Measurements from ENCODE around the gene CTDSPL2. TPM values are rescaled to one million over a fixed set of nuclear protein-coding genes. Genes with fewer than 3 reads are reported as not detected.
"Not testable (repeated sequence)": the region's sequence is repeated elsewhere in the genome, so short reads cannot be mapped to it uniquely, and the experiment has no call there.

The CTDSPL2 gene
- polyA plus RNA-seq, result 1 to 10 TPM; 3.8 to 9.3 (median 8.6) TPM

DNA sequence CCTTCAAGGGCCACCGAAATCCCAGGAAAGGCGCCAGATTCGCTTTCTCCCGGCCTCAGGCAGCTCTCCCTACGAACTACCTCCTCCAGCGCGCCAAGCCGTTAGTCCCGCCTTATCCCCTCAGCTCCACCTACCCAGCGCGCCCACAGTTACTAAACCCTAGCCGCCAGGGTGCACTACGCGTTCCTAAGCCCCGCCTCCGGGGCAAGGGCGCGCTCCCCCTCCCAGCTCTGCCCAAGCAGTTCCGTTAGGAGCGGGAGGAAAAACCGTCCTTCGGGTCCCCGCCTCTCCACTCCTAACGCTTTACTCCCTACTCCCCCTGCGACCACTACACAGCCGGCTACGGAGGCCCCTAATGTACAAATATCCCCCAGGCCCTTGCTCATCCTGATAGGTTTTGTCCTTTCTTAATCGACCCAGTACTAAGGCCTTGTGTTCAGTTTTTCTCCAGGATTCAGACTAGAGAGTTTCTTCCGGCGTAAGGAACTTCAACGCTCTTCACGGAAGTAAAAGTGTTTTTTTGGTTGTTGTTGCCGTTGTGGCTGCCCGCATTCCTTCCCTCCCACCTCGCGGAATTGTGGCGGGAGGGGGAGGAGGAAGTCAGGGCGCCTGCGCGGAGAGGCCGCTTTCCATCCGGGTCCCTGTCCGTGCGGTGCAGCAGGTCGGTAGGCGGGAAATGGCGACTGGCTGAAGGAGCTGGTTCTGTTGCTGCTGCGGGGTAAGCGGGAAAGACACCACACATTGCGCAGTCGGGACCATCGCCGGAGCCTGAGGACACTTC lies at the start of gene CTDSPL2:
Gene CTDSPL2, plus strand, starts transcription at position 655 of the 781 bp plus-strand sequence. CDS start 31,386 bp downstream, outside the sequence.
- WGBS, 3 donors, result 0% methylated on average over 51 to 53 of the region's 53 CpGs
- H3K27ac ChIP-seq (ENCODE audit: low read depth, low read length), result peak within 1 kb of the TSS; percentile 21

DNA sequence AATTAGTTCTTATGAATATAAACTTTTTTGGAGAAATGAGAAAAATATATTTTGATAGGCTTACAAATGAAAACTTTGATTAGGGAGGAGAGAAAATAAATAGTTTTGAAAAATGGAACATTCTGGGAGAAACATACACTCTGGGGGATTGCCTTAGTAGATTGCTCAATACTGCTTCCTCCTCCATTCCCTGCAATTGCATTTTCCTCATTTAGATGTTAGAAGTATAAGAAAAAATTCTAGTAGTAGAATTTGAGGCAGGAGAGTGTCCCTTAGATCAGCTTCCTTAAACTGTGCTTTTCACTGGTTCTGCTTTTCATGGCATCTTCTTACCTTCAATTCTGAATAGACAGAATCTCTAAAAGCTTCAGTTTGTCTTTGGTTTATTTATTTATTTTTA lies 46.2 kb upstream of the CTDSPL2 start:
- H3K27ac ChIP-seq (ENCODE audit: low read depth, low read length), result no peak overlapping the region

DNA sequence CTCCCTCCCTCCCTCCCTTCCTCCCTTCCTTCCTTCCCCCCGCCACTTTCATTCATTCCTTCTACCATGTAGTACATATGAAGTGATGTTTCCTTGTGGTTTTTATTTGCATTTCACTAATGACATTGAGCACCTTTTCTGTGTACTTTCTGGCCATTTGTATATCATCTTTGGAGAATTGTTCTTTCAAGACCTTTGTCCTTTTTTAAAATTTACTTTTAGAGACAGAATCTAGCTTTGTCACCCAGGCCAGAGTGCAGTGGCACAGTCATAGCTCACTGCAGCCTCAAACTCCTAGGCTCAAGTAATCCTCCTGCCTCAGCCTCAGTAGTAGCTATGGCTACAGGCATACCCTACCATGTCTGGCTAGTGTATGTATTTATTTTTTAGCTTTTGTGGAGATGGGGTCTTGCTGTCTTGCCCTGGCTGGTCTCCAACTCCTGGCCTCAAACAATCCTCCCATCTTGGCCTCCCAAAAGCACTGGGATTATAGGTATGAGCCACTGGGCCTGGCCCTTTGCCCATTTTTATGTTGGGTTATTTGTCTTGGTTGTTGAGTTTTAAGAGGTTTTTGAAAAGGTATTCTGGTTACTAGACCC lies 42.0 kb upstream of the CTDSPL2 start:
- no peak overlapping the region for H3K27ac ChIP-seq (ENCODE audit: low read depth, low read length)
- WGBS, 3 donors, result 17 to 83% (median 28%) methylated on average over 1 of the region's 1 CpG

DNA sequence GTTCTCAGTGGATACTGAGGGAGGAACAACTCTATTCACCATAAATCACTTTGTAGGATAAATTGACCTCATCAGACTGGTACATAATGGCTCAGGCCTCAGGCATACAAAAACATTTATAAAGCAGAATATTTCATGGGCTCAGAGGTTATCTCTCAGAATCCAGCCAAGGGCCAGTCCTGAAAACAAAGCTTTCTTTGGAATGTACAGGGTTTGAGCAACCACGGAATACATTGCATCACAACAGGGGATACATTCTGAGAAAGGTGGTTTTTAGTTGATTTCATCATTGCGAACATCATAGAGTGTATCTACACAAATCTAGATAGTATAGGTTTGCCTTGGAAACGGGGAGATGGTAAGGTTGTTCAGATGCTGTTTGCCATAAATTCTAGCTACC lies 33.4 kb upstream of the CTDSPL2 start:
- no peak overlapping the region for H3K27ac ChIP-seq (ENCODE audit: low read depth, low read length)
- WGBS, 3 donors, result 81 to 95% (median 87%) methylated on average over 3 of the region's 3 CpGs

DNA sequence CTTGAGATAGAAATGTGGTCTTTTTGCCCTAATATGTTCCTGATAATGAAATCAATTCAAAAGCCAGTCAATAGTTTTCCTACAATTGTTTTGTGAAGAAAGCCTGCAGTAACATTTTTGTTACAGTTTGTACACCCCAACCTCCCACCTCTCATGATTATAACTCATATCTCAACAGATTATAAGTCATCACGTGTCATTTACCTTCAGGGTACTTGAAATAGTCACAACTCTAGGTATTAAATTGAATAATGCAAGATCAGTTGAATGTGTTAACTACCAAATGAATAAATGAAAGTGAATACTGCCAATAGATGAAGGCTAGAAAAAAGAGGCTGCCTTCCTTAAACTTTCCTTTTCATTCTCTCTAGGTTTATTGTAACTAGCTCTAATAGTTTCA lies 32.9 kb upstream of the CTDSPL2 start:
- no peak overlapping the region for H3K27ac ChIP-seq (ENCODE audit: low read depth, low read length)
- 84 to 95% (median 93%) methylated on average over 1 of the region's 1 CpG for WGBS, 3 donors

DNA sequence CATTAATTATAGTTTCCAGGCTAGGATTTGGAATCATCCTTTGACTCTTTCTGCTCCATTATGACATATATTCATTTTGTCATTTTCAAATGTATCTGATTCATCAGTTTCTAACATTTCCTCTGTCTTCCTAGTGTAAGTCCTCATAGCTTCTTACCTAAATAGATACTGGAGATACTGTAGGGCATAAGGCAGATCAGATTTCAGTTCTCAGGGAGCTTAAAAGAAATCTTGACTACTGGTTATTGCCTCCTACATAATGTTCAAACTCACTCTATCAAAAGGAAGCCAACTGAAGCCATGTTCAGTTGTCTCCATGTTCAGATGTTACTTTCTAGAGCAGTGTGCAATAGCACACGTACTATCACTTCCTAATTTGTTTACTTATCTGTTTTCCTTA lies 29.6 kb upstream of the CTDSPL2 start:
- WGBS, 3 donors, result 82 to 85% (median 82%) methylated on average over 1 of the region's 1 CpG
- H3K27ac ChIP-seq (ENCODE audit: low read depth, low read length), result no peak overlapping the region

DNA sequence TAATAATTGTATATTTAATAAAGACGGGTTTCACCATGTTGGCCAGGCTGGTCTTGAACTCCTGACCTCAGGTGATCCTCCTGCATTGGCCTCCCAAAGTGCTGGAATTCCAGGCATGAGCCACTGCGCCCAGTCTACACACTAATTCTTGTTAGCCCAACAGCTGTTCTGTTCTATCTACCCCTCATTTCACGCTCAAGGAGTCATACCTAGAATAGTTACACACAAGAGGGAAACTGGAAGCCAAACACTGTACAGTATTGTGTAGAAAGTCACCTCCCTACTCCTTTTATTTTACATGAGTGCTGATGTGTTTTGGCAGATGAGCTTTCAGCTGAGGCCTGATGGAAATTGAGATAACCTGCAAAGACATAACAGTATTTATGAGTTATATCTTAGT lies 13.4 kb upstream of the CTDSPL2 start:
- WGBS, 3 donors, result 96 to 98% (median 97%) methylated on average over 3 of the region's 3 CpGs
- H3K27ac ChIP-seq (ENCODE audit: low read depth, low read length), result no peak overlapping the region

DNA sequence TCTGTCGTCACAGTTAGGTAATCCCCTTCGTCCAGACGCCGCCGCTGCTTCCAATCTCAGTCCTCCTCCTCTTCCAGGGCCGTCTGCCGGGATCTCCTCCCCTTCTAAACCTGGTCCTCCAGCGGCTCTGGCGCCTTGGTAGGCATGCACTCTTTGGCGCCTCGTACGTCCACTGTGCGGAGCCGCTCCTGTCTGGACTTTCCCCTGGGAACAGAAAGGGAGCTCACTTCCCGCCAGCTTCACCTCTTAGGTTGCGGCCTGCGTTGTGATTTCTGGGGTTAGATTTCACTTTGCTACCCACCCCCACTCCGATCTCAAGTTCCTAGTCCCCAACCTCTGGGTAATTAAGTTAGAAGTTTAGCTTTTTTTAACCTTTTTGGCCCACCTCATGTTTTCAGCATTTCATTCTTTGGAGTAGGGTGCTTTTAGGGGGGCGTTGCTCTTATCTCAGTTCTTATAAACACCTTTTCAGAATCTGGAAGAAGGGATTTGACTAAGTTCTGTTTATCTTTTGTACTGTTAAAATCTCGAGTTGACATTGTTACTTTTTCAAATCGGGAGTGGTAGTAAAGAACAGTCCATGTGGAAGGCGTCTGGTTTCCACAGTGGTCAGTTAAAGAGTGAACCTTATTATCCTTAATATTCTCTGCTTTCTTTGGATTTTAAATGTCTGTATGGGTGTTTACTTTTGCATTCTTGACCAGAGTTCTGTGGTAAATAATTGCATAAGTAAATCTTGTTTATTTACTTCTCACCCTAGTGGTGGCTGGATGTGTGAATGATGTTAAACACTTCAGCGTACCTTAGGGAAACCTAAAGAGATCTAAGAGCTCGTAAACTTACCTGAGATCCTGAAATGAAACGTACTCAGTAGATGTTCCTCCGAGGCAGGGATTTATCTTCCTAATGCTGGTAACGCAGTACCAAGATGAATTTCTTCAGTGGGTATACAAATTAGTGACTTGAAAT lies 611 bp downstream of the CTDSPL2 start:
- peak overlapping the region; percentile 21 for H3K27ac ChIP-seq (ENCODE audit: low read depth, low read length)
- WGBS, 3 donors, result 1% methylated on average over 27 of the region's 27 CpGs

DNA sequence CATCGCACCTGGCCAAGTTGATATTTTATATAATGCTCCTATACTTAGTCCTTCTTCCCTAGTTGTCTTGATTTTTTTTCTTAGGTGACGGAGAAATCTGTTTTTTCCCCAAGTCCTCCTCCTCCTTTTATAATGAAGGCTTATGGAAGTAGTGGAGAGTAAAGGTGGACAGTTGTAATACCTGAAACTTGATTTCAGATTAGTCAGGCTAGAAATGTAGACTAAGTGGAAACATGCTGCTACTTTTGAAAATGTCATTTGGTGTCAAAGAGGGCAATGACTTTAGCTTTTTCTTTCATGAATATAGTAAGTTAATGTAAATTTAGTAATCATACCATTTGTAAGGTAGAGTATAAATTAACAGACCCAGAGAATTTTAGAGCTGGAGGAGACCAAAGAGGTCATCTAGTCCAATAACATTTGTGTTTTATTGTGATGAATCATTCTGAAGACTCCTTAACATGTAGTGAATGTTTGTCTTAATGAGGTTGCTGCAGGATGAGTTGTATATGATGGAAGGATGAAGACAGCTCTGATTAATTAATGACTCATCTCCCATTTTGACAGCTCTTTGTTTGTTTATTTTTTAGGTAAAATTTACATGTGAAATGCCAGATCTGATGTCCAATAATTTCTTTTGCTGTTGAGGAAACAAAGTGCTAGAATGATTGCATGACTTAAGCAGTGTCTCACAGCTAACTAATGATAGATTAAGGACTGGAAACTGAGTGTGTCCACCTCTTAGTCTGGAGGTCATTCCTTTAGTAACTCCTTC lies 8.7 kb downstream of the CTDSPL2 start:
- H3K27ac ChIP-seq (ENCODE audit: low read depth, low read length), result no peak overlapping the region
- WGBS, 3 donors, result 100% methylated on average over 2 of the region's 2 CpGs

DNA sequence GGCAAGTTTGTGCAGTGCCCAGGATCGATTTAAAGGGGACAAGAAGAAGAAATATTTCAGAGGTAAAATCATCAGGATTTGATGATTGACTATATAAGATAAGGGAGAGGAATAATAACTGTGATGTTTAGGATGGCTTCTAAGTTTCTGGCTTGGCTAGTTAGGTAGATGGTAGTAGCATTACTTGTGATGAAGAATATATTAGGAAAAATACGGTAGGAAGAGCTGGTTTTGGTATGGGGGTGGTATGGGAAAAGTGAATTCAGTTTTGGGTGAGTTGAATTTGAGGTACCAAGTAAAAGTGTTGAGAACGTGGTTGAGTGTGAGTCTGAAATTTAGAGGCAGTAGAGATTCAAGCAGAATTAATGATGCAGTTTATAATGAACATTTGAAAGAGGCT lies 11.0 kb downstream of the CTDSPL2 start:
- 87 to 91% (median 88%) methylated on average over 3 of the region's 3 CpGs for WGBS, 3 donors
- no peak overlapping the region for H3K27ac ChIP-seq (ENCODE audit: low read depth, low read length)

DNA sequence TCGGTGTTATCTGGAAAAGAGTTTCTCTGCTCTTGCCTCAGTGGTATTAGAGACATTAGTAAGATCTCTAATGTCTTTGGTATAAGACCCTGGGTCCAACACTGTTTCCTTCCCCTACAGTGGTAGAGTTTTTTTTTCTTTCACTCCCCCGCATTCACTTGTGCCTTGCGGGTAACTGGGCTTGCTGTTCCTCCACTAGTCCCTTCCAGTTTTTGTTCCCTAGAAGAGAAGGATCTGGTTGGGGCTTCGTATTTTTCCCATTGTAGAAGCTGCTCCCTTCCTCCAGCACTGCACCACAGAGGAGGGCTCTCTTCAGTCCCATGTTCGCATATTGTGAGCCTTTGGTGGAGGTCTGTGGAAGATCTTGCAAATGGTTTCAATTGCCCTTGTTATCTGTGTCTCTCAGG lies 13.7 kb downstream of the CTDSPL2 start:
- WGBS, 3 donors, result 83 to 87% (median 83%) methylated on average over 5 of the region's 5 CpGs
- no peak overlapping the region for H3K27ac ChIP-seq (ENCODE audit: low read depth, low read length)

DNA sequence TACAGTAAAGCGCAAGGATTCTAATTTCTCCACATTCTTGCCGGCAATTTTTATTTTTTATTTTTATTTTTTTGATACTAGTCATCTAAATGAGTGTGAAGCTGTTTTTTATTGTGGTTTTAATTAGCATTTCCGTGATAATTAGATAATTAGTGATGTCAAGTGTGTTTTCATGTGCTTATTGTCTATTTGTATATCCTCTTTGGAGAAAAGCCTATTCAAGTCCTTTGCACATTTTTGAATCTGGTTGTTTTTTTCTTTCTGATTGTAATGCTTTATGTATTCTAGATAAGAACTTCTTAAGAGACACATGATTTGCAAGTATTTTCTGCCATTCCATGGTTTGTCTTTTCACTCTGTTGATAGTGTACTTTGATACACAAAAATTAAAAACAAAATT lies 16.1 kb downstream of the CTDSPL2 start:
- WGBS, 3 donors, result 97 to 99% (median 98%) methylated on average over 3 of the region's 3 CpGs
- no peak overlapping the region for H3K27ac ChIP-seq (ENCODE audit: low read depth, low read length)

DNA sequence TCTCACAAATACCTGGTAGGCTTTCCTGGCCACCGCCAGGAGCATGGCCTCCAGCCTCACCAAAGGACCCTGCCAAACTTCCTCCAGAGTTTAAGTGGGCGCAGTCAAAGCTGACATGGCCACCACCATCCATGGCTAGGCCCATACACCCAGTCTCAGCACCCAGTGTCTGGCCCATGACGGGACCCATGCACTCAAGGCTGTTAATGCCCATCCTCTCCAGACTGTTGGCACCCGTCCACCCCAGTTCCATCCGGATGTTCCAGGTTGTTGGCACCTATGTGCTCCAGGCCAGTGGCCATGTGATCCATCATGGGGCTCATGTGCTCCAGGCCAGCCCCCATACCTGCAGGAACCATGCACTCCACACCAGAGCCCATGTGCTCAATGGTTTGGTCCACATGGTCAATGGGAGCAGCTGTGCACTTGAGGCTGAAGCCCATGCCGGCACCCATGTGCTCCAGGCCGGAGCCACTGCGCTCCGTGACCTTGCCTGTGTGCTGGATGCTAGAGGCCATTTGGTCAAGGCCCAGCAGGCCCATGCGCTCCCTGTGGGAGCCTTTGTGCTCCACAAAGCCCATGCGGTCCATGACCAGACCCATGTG lies 20.4 kb downstream of the CTDSPL2 start:
- no peak overlapping the region for H3K27ac ChIP-seq (ENCODE audit: low read depth, low read length)
- 96 to 98% (median 97%) methylated on average over 11 of the region's 11 CpGs for WGBS, 3 donors

DNA sequence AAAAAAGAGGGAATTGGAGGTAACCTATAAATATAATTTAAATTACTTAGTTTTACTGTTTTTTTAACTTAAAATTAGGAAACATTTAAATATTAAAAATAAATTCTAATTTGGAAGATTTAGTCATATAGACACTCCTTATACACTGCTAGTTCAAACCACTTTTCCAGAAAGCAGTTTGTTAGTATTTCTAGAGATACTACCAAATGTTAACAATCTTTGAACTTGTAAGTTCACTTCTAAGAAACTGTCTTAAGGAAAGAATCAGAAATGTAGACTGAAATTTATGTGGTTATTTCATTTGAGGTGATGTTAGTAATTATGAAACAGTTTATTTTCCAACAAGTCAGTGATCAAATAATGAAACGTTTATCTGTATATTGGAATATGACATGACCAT lies 22.7 kb downstream of the CTDSPL2 start:
- 65 to 74% (median 68%) methylated on average over 1 of the region's 1 CpG for WGBS, 3 donors
- no peak overlapping the region for H3K27ac ChIP-seq (ENCODE audit: low read depth, low read length)

DNA sequence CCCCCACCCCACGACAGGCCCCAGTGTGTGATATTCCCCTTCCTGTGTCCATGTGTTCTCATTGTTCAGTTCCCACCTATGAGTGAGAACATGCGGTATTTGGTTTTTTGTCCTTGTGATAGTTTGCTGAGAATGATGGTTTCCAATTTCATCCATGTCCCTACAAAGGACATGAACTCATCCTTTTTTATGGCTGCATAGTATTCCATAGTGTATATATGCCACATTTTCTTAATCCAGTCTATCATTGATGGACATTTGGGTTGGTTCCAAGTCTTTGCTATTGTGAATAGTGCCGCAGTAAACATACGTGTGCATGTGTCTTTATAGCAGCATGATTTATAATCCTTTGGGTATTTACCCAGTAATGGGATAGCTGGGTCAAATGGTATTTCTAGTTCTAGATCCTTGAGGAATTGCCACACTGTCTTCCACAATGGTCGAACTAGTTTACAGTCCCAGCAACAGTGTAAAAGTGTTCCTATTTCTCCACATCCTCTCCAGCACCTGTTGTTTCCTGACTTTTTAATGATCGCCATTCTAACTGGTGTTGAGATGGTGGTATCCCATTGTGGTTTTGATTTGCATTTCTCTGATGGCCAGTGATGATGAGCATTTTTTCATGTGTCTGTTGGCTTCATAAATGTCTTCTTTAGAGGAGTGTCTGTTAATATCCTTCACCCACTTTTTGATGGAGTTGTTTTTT lies 26.3 kb downstream of the CTDSPL2 start:
- WGBS, 3 donors, result 85 to 94% (median 92%) methylated on average over 5 to 6 of the region's 6 CpGs
- H3K27ac ChIP-seq (ENCODE audit: low read depth, low read length), result not testable (repeated sequence)

DNA sequence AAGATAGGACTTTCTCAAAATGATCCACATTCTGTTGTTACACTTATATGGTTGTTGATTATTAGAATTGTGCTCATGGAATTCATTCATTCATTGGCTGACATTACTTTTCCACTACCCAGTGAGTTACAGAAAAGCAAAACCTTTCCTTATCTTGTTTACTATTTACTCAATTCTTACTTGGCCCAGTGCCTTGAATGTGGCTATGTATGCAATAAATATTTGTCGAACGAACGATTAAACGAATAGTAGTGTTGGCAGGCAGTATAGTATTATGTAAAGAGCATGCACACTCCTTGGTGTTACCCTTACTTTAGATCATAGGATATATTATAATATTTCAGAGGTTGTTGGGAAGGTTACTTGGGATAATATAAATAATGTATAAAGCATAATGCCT lies 31.0 kb downstream of the CTDSPL2 start:
- WGBS, 3 donors, result 18 to 66% (median 66%) methylated on average over 4 of the region's 4 CpGs
- H3K27ac ChIP-seq (ENCODE audit: low read depth, low read length), result no peak overlapping the region

DNA sequence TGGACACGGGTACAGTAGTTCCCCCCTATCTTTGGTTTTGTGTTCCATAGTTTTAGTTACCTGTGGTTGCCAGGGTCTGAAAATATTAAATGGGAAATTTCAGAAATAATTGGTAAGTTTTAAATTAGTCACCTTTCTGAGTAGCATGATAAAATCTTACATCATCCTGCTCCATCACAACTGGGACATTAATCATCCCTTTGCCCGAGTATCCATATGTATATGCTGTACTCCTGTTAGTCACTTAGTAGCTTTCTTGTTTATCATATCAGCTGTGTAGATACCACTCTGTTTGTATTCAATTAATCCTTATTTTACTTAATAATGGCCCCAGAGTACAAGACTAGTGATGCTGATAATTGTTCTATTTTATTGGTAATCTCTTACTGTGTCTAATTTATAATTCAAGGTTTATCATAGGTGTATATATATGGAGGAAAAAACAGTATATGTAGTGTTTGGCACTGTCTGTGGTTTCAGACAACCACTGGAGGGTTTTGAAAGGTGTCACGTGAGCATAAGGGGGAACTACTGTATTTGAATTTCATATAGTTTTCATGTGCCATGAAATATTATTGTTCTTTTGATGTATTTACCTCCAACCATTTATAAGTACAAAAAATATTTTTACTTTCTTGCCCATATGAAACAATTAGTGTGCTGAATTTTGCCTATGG lies 41.4 kb downstream of the CTDSPL2 start:
- H3K27ac ChIP-seq (ENCODE audit: low read depth, low read length), result no peak overlapping the region
- 67 to 72% (median 71%) methylated on average over 3 of the region's 3 CpGs for WGBS, 3 donors
